ENCODE data around the gene PHF1. TPM values are rescaled to one million over a fixed set of nuclear protein-coding genes. Genes with fewer than 3 reads are reported as not detected.
A peak's percentile ranks its signal among the peaks of the same experiment; 100 is the strongest.

PHF1 gene
- total RNA-seq, 4 donors from 2014 or later: 63.3 to 101 (median 83.3) TPM

DNA sequence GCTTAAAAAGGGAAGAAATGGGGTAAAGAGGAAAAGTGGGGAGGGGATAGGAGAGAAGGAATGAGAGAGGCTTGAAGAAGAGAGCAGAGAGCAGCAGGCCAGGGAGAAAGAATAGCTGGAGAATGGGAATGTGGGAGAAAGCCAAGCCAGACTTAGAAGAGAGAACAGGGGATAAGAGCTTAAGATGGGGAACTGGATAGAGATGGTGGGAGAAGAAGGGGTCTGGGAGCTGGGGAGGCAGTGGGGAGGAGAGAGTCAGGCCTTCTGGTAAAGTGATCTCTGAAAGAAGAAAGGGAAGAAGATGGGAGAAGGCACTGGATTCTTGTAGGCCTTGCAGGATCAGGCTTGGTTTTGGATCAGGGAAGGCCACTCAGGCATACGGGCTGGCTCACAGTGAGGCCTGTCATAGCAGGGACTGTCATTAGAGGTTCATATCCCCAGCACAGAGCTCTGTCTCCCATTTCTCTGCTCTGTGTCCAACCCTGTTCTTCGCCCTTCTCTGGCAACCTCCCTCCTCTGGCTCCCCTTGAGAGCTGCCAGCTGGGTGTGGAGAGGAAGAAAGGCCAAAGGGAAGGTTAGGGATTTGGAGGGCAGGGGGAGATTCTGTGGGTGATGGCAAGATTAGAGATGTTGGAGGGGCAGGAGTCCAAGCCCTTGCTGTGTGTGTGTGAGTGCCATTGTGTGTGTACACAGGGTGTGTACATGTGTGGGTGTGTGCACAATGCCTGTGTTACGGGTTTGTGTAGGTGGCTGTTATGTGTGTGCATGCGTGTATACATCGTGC lies 18.3 kb downstream of the PHF1 start:
- peak overlapping the region; percentile 17 to 99 (median 82) for H3K27ac ChIP-seq
- WGBS, 2 donors: 28 to 36% methylated on average over 5 of the region's 5 CpGs
- H3K9me3 ChIP-seq: no peaks in the 10 kb centered on the region
- DNase-seq (ENCODE audit: low spot score in 2 of 2): no peak
- no peak overlapping the region for H3K4me3 ChIP-seq
- H3K4me1 ChIP-seq: peaks cover 0 to 84% (median 45%) of the 10 kb centered on the region in 4 donors
- H3K27me3 ChIP-seq: no peaks in the 10 kb centered on the region
- TF ChIP-seq EP300 (IDR thresholded peaks at IDR 0.05) (no peak), POLR2A (IDR thresholded peaks at IDR 0.05) (no peak)
- TF ChIP-seq, protein P1, sequence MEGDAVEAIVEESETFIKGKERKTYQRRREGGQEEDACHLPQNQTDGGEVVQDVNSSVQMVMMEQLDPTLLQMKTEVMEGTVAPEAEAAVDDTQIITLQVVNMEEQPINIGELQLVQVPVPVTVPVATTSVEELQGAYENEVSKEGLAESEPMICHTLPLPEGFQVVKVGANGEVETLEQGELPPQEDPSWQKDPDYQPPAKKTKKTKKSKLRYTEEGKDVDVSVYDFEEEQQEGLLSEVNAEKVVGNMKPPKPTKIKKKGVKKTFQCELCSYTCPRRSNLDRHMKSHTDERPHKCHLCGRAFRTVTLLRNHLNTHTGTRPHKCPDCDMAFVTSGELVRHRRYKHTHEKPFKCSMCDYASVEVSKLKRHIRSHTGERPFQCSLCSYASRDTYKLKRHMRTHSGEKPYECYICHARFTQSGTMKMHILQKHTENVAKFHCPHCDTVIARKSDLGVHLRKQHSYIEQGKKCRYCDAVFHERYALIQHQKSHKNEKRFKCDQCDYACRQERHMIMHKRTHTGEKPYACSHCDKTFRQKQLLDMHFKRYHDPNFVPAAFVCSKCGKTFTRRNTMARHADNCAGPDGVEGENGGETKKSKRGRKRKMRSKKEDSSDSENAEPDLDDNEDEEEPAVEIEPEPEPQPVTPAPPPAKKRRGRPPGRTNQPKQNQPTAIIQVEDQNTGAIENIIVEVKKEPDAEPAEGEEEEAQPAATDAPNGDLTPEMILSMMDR (IDR thresholded peaks at IDR 0.05): no peak
- H3K36me3 ChIP-seq: peaks cover 0 to 9% (median 0%) of the 10 kb centered on the region in 3 donors

DNA sequence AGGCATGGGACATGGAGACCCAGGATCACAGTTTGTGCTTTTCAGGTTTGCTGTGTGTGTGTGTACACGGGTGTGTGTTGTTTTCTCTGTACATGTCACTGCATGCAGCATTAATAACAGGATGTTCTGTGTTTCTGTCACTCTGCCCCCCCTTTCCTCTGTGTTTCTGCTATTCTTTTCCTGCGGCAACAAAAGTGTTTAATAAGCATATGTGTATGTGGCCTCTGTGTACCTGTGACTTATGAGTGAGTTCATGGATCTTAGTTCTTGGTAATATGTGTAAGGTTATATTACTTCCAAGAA lies 18.9 kb downstream of the PHF1 start:
- peaks cover 0 to 9% (median 0%) of the 10 kb centered on the region in 3 donors for H3K36me3 ChIP-seq
- no peak for TF ChIP-seq EP300 (IDR thresholded peaks at IDR 0.05)
- H3K9me3 ChIP-seq: no peaks in the 10 kb centered on the region
- peak overlapping the region in 3 of 4 donors; percentile 72 to 99 (median 93) for H3K27ac ChIP-seq
- DNase-seq (ENCODE audit: low spot score in 2 of 2): no peak
- no peaks in the 10 kb centered on the region for H3K27me3 ChIP-seq
- H3K4me1 ChIP-seq: peaks cover 0 to 78% (median 42%) of the 10 kb centered on the region in 4 donors
- no peak overlapping the region for H3K4me3 ChIP-seq
- 17 to 27% methylated on average over 2 of the region's 2 CpGs for WGBS, 2 donors

DNA sequence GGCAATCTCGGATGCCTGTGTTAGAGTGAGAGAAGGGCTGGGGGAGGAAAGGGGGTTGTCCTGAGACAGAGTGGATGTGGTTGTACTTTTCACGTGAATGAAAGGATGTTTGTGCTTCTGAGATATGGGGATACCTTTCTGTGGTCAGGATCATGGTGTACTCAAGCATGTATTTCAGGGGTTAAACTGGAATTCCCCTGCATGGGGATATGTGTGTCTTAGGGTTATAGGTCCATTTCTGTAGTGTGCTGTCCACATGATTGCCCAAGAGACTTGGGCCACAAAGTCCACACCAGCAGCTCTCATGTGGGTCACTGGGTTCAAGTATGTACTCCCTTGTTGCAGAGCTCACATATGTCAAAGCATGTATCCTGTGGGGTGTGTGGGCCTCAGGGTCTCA lies 19.5 kb downstream of the PHF1 start:
- 31 to 39% methylated on average over 2 of the region's 2 CpGs for WGBS, 2 donors
- peaks cover 0 to 14% (median 2%) of the 10 kb centered on the region in 3 donors for H3K36me3 ChIP-seq
- no peaks in the 10 kb centered on the region for H3K9me3 ChIP-seq
- H3K27me3 ChIP-seq: no peaks in the 10 kb centered on the region
- TF ChIP-seq POLR2A (IDR thresholded peaks at IDR 0.05) (no peak), EP300 (IDR thresholded peaks at IDR 0.05) (no peak)
- TF ChIP-seq, protein P1 (IDR thresholded peaks at IDR 0.05): no peak
- no peak overlapping the region for H3K4me3 ChIP-seq
- peaks cover 0 to 73% (median 36%) of the 10 kb centered on the region in 4 donors for H3K4me1 ChIP-seq
- H3K27ac ChIP-seq: no peak overlapping the region
- DNase-seq (ENCODE audit: low spot score in 2 of 2): no peak

DNA sequence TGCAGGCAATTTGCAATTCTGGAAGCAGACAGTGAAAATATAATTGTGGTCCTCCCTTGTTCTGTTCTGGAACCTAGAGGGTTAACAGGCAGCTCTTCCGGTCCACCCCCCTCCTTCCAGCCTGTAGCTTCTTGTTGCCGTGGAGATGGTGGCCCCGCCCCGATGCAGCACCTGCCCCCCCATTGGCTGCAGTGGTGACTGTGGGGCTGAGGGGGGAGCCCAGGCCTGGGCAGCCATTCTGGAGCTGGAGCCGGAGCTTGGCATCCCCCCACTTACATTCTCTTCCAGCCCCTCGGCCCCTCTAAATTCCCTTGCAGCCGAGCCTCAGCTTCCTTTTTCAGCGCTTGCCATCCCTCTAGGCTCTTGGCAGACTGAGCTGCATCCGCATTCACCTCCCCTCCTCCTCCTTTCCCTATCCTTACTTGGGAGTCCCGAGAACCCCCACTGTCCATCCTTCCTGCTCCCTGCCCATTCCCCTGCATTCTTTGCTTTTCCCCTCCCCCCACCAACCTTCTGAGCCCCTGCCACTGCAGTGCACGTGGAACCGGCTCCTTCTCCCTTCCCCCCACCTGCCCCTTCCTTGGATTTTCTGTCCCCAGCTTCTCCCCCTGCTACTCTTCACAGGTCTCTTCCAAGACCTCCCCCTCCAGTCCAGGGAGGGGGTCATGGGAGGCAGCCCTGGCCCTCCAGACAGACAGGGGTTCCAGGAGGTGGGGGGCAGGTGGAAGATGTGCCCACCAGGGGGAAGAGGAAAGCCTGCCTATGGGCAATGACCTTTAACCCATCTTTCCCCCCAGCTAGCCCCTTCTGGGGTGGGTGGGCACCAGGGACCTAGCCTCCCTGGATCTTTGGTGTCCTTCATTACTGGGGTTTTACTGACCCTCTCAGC lies 20.4 kb downstream of the PHF1 start:
- Histone ChIP-seq H3K27ac (peak overlapping the region in 2 of 4 donors; percentile 40 to 43), H3K4me3 (peak overlapping the region in 2 of 4 donors; percentile 26 to 30), H3K9me3 (no peaks in the 10 kb centered on the region), H3K4me1 (peaks cover 0 to 73% (median 36%) of the 10 kb centered on the region in 4 donors), H3K36me3 (peaks cover 0 to 23% (median 8%) of the 10 kb centered on the region in 3 donors), H3K27me3 (no peaks in the 10 kb centered on the region)
- DNase-seq (ENCODE audit: low spot score in 2 of 2): peak in 1 of 2 donors; percentile 30
- TF ChIP-seq POLR2A (IDR thresholded peaks at IDR 0.05) (no peak), EP300 (IDR thresholded peaks at IDR 0.05) (no peak)
- TF ChIP-seq, protein P1 (IDR thresholded peaks at IDR 0.05): no peak
- WGBS, 2 donors: 4 to 17% methylated on average over 11 to 12 of the region's 12 CpGs

DNA sequence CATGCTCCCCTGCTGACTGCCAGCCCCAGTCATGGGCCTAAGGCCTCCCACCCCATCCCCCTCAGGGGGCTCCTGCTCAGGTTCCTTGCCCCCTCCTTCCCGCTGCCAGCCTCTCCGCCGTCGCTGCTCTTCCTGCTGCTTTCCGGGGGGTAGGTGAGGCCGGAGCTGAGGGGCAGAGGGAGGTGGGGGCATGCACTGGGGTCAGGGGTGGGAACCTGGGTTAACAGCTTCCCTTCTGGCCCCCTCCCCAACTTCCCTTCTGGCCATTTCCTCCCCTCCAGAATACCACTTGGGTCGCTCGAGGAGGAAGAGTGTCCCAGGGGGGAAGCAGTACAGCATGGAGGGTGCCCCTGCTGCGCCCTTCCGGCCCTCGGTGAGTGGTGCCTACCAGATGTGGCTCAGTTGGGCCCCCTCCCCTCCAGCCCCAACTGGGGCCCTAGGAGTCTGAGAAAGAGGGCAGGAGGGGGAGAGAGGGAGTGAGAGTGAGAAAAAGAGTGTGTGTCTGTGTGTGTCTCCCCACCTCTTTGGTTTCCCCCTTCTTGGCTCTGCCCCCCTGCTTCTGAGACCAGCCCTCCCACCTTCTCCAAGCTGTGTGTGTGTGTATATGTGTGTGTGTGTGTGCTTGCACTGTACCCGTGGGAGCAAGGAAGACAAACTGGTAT lies 21.2 kb downstream of the PHF1 start:
- no peak overlapping the region for H3K4me3 ChIP-seq
- H3K27ac ChIP-seq: peak overlapping the region in 1 of 4 donors; percentile 33
- no peaks in the 10 kb centered on the region for H3K27me3 ChIP-seq
- H3K4me1 ChIP-seq: peaks cover 0 to 65% (median 29%) of the 10 kb centered on the region in 4 donors
- WGBS, 2 donors: 43 to 54% methylated on average over 12 of the region's 12 CpGs
- no peak for DNase-seq (ENCODE audit: low spot score in 2 of 2)
- TF ChIP-seq, protein P1 (IDR thresholded peaks at IDR 0.05): no peak
- TF ChIP-seq POLR2A (IDR thresholded peaks at IDR 0.05): no peak
- TF ChIP-seq EP300 (IDR thresholded peaks at IDR 0.05): no peak
- H3K9me3 ChIP-seq: no peaks in the 10 kb centered on the region
- peaks cover 0 to 30% (median 8%) of the 10 kb centered on the region in 3 donors for H3K36me3 ChIP-seq

Data from tibial nerve (tissue), 4 donors.